ENCODE measurements around the gene COA7.

GRCh38 chr1:52669696-52670095, 28.5 kb downstream of the COA7 start:
- no peak for TF ChIP-seq CTCF (IDR thresholded peaks at IDR 0.05; ENCODE audit: low read length)
- no peak for TF ChIP-seq EZH2 (IDR thresholded peaks at IDR 0.05; ENCODE audit: borderline replicate concordance, low read length)
